HG03521 (cell line): ENCODE results near the gene COX7C.
"Not testable (repeated sequence)": the region's sequence is repeated elsewhere in the genome, so short reads cannot be mapped to it uniquely, and the experiment has no call there.

ENCODE experiments used
- ATAC-seq: cut with Tn5 transposase; IDR thresholded peaks from one replicate; pipeline ENCODE4 v1.9.1; 2021; ENCODE audit warnings: mild to moderate bottlenecking, moderate library complexity; ENCODE audit not compliant: unreplicated experiment

COX7C gene

DNA sequence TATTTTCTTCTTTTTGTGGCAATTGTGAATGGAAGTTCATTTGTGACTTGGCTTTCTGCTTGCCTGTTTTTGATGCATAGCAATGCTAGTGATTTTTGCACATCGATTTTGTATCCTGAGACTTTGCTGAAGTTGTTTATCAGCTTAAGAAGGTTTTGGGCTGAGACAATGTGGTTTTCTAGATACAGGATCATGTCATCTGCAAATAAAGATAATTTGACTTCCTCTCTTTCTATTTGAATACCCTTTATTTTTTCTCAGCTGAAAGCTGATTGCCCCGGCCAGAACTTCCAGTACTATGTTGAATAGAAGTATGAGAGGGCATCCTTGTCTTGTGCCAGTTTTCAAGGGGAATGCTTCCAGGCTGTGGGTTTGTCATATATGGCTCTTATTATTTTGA, 43.0 kb downstream of the COX7C start:
- ATAC-seq: not testable (repeated sequence)

DNA sequence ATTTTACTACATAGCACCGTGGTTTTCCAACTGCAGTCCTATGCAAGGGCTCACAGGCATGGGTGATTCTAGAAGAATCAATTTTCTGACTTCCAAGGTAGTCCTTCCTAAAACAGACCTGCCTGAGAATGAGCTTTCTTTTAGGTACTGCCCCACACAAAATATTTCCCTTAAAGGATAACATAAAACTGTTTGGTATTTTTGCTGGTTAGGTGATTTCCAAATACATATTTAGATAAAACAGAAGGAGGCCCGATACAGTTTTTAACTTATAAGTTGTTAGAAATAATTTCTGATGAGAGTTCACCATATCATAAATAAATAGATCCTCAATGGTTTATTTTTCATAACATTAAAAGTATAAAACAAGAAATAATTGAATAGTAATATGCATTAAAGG, 46.4 kb downstream of the COX7C start:
- no peak for ATAC-seq

DNA sequence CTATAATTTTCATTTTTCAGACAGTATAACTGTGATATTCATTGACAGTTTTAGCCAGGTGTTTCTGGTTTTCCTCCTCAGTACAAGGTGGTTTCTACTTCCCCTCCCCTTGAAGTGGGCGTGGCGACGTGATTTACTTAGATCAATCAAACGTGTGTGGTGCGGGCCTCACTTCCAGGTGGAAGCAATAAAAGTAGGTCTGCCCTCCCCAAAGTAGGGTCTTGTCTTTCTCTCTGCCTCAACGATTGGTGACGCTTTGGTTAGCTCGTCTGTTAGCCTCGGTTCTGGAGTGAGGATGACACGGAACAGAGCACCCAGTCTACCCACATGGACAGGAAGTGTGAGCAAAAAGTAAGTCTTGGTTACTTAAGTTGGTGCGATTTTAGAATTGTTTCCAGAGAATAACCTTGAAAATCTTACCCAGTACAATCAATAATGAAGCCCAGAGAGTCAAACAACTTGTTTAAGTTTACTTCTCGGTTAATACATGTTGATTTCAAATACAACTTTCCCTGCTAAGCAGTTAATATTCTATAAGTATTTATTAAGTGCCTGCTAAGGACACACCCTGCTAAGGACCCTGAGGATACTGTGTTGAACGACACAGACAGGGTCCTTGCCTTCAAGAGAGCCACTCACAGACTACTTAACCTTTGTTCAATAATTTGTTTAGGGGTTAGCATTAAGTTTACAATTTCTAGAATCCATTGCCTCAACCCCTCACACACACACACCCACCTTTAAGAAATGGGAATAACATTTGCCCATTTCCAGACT, 48.4 kb downstream of the COX7C start:
- ATAC-seq: no peak

DNA sequence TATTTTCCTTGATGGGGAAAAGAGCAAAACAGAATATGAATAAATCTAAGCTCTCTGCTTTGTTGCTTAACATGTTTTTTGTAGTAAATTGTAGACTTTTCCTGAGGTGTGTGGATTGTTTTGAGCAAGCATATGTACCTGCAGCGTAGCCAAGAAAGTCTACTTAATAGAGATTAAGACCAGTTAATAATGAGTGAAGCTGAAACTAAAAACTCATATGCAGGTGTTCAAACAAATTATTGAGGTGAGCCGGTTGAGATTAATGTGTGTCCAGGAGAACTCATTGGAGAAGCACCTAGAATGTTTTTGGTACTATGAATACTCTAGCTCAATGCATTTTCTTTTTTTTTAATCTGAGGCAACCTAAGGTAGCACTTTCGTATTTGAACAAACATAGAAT, 49.2 kb downstream of the COX7C start:
- no peak for ATAC-seq
